Measurements from ENCODE around the gene PTGFRN. TPM values are rescaled to one million over a fixed set of nuclear protein-coding genes. Genes with fewer than 3 reads are reported as not detected.
"Not testable (repeated sequence)": the region's sequence is repeated elsewhere in the genome, so short reads cannot be mapped to it uniquely, and the experiment has no call there.

The PTGFRN gene
- total and polyA plus RNA-seq, 12 donors: 21.2 to 318 (median 170) TPM

GRCh38 chr1:116931016-116931918 is 21.6 kb downstream of the PTGFRN start:
- Histone ChIP-seq H3K27ac (peak overlapping the region in 1 of 10 donors; percentile 9), H3K4me3 (no peak overlapping the region), H3K27me3 (no peaks in the 10 kb centered on the region), H3K4me1 (peaks cover 0 to 37% (median 13%) of the 10 kb centered on the region in 9 donors), H3K9me3 (no peaks in the 10 kb centered on the region), H3K36me3 (peaks cover 0 to 14% (median 0%) of the 10 kb centered on the region in 9 donors)
- TF ChIP-seq CTCF (IDR thresholded peaks at IDR 0.05): no peak
- 70 to 76% methylated on average over 7 of the region's 7 CpGs for WGBS, 2 donors
- DNase-seq: no peak
- ATAC-seq: no peak
- intact Hi-C loops (cut with DNase I): no loop called here

GRCh38 chr1:116933606-116934515 is 24.1 kb downstream of the PTGFRN start:
- DNase-seq (no peak), ATAC-seq (no peak)
- Histone ChIP-seq H3K4me1 (peaks cover 0 to 22% (median 9%) of the 10 kb centered on the region in 9 donors), H3K27me3 (no peaks in the 10 kb centered on the region), H3K27ac (no peak overlapping the region), H3K9me3 (no peaks in the 10 kb centered on the region), H3K4me3 (no peak overlapping the region), H3K36me3 (peaks cover 0 to 11% (median 0%) of the 10 kb centered on the region in 9 donors)
- intact Hi-C loops (cut with DNase I): no loop called here
- WGBS, 2 donors: 91 to 95% methylated on average over 3 of the region's 3 CpGs
- no peak for TF ChIP-seq CTCF (IDR thresholded peaks at IDR 0.05)

GRCh38 chr1:116934586-116935207 is 25.0 kb downstream of the PTGFRN start:
- Histone ChIP-seq H3K4me3 (no peak overlapping the region), H3K9me3 (no peaks in the 10 kb centered on the region), H3K27ac (no peak overlapping the region), H3K27me3 (no peaks in the 10 kb centered on the region), H3K4me1 (peaks cover 0 to 18% (median 12%) of the 10 kb centered on the region in 9 donors), H3K36me3 (peaks cover 0 to 8% (median 0%) of the 10 kb centered on the region in 9 donors)
- no peak for DNase-seq
- 49 to 54% methylated on average over 3 of the region's 3 CpGs for WGBS, 2 donors
- ATAC-seq: no peak
- TF ChIP-seq CTCF (IDR thresholded peaks at IDR 0.05): peak in 6 of 9 donors; percentile 14 to 48 (median 23)
- intact Hi-C loops (cut with DNase I): no loop called here

- 94 to 97% methylated on average over 11 of the region's 11 CpGs for WGBS, 2 donors
- H3K36me3 ChIP-seq: peaks cover 0 to 19% (median 4%) of the 10 kb centered on the region in 9 donors
- intact Hi-C loops (cut with DNase I): no loop called here
- H3K9me3 ChIP-seq: no peaks in the 10 kb centered on the region
- ATAC-seq (no peak), DNase-seq (no peak)
- no peak overlapping the region for H3K27ac ChIP-seq
- H3K4me1 ChIP-seq: peaks cover 0 to 28% (median 12%) of the 10 kb centered on the region in 9 donors
- TF ChIP-seq CTCF (IDR thresholded peaks at IDR 0.05): no peak
- no peaks in the 10 kb centered on the region for H3K27me3 ChIP-seq
- no peak overlapping the region for H3K4me3 ChIP-seq
Observed at GRCh38 chr1:116938216-116938615, 28.5 kb downstream of the PTGFRN start.

- H3K4me3 ChIP-seq; H3K27me3 ChIP-seq; DNase-seq; H3K9me3 ChIP-seq; intact Hi-C loops (cut with DNase I): not testable (repeated sequence)
- Histone ChIP-seq H3K27ac (peak overlapping the region in 1 of 10 donors; percentile 36), H3K36me3 (peaks cover 0 to 36% (median 14%) of the 10 kb centered on the region in 9 donors), H3K4me1 (peaks cover 0 to 24% (median 12%) of the 10 kb centered on the region in 9 donors)
- 58 to 61% methylated on average over 6 of the region's 6 CpGs for WGBS, 2 donors
- ATAC-seq: peak in 1 of 8 donors; percentile 43
Observed at GRCh38 chr1:116939780-116940543, 30.2 kb downstream of the PTGFRN start.
